ENCODE measurements around the gene GAB2. TPM values are rescaled to one million over a fixed set of nuclear protein-coding genes. Genes with fewer than 3 reads are reported as not detected.

The GAB2 gene
- total RNA-seq, 4 donors from 2014 or later = 22.5 to 32.8 (median 30.1) TPM

DNA sequence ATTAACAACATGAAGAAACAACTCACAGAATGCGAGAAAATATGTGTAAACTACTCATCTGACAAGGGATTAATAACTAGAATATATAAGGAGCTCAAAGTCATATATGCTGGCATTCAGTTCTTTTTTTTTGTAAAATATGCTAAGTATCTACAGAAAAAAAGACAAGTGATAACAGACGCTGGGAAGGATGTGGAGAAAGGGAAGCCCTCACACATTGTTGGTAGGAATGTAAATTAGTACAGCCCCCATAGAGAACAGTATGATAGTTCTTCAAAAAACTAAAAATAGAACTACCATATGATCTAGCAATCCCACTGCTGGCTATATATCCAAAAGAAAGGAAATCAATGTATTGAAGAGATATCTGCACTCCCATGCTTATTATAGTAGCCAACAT lies 13.8 kb downstream of the GAB2 start:
- intact Hi-C loops (cut with DNase I; ENCODE audit: low total_unique reads) = no loop called here
- 72% methylated on average over 2 of the region's 2 CpGs for WGBS, 2 donors
- H3K4me3 ChIP-seq (ENCODE audit: low read depth, poor library complexity, severe bottlenecking) = no peak overlapping the region
- TF ChIP-seq POLR2A (IDR thresholded peaks at IDR 0.05) = no peak
- TF ChIP-seq, protein P1, sequence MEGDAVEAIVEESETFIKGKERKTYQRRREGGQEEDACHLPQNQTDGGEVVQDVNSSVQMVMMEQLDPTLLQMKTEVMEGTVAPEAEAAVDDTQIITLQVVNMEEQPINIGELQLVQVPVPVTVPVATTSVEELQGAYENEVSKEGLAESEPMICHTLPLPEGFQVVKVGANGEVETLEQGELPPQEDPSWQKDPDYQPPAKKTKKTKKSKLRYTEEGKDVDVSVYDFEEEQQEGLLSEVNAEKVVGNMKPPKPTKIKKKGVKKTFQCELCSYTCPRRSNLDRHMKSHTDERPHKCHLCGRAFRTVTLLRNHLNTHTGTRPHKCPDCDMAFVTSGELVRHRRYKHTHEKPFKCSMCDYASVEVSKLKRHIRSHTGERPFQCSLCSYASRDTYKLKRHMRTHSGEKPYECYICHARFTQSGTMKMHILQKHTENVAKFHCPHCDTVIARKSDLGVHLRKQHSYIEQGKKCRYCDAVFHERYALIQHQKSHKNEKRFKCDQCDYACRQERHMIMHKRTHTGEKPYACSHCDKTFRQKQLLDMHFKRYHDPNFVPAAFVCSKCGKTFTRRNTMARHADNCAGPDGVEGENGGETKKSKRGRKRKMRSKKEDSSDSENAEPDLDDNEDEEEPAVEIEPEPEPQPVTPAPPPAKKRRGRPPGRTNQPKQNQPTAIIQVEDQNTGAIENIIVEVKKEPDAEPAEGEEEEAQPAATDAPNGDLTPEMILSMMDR (IDR thresholded peaks at IDR 0.05) = no peak
- DNase-seq (ENCODE audit: low spot score in 2 of 2) = no peak

DNA sequence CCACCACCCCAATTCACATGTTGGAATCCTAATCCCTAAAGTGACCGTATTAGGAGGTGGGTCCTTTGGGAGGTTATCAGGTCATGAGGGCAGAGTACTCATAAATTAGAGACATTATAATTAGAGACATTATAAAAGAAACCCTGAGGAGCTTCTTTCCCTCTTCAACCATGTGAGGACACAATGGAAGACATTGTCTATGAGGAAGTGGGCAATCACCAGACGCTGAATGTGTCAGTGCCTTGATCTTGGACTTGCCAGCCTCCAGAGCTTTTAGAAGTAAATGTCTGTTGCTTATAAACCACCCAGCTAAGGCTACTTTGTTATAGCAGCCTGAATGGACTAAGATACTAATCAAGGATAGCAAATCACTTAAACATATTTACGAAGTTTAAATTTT lies 14.8 kb downstream of the GAB2 start:
- no peak overlapping the region for H3K4me3 ChIP-seq (ENCODE audit: low read depth, poor library complexity, severe bottlenecking)
- WGBS, 2 donors = 93 to 95% methylated on average over 3 of the region's 3 CpGs
- TF ChIP-seq, protein P1 (IDR thresholded peaks at IDR 0.05) = no peak
- TF ChIP-seq POLR2A (IDR thresholded peaks at IDR 0.05) = no peak
- DNase-seq (ENCODE audit: low spot score in 2 of 2) = no peak
- intact Hi-C loops (cut with DNase I; ENCODE audit: low total_unique reads) = no loop called here

DNA sequence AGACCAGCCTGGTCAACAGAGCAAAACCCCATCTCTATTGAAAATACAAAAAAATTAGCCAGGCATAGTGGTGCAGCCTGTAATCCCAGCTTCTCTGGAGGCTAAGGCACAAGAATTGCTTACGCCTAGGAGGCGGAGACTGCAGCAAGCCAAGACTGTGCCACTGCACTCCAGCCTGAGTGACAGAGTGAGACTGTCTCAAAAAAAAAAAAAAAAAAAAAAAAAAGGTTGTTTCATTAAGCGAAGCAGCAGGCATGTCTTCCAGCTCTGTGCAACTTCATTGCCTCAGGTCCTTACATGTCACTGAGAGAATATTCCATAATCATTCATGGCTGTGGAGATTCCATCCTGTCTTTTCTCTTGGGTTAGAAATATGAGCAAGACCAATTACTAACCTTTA lies 16.9 kb downstream of the GAB2 start:
- DNase-seq (ENCODE audit: low spot score in 2 of 2) = no peak
- intact Hi-C loops (cut with DNase I; ENCODE audit: low total_unique reads) = no loop called here
- TF ChIP-seq POLR2A (IDR thresholded peaks at IDR 0.05) = no peak
- TF ChIP-seq, protein P1 (IDR thresholded peaks at IDR 0.05) = no peak
- H3K4me3 ChIP-seq (ENCODE audit: low read depth, poor library complexity, severe bottlenecking) = no peak overlapping the region
- 69 to 89% methylated on average over 3 of the region's 3 CpGs for WGBS, 2 donors

DNA sequence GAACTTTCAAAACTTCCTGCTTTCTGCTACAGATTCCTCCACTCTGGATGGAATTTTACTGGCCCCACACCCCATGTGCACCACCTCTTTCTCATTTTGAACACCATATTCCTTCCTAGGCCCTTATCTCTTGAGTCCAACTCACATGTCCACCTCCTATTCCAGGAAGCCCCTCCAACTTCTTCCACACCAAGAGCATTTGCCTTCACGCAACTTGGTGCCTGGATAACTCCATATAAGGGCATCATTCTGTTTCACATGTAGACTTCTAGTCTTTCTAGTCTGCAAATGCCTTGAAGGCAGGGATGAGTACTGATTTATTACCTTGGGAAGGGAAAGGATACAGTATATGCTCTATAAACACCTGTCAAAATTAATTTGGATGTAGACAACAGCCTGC lies 17.5 kb downstream of the GAB2 start:
- 90 to 94% methylated on average over 1 of the region's 1 CpG for WGBS, 2 donors

DNA sequence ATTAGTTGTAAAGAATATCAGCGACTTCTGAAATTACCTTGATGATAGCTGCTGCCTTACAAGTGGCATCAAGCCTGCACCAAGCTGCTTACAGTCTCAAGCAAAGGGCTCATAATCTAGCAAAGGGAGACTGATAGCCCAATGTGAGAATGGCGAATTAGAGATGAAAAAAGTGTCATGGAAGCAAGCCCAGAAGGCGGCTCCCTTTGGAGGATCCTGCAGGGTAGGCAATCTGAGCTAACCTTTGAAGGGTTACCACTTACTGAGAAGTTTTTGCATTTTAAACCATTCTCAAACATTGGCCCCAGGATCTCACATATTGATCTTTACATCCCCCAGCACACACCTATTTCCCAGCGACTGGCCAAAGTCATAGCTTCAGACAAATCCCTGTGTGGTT lies 18.5 kb downstream of the GAB2 start:
- no peak overlapping the region for H3K4me3 ChIP-seq (ENCODE audit: low read depth, poor library complexity, severe bottlenecking)
- WGBS, 2 donors = 84 to 85% methylated on average over 4 of the region's 4 CpGs
- DNase-seq (ENCODE audit: low spot score in 2 of 2) = no peak
- intact Hi-C loops (cut with DNase I; ENCODE audit: low total_unique reads) = loop anchor here (10.0 kb wide), 1 partner anchor 914 kb away; no protein-coding TSS in a partner anchor
- TF ChIP-seq POLR2A (IDR thresholded peaks at IDR 0.05) = no peak
- TF ChIP-seq, protein P1 (IDR thresholded peaks at IDR 0.05) = no peak

More for the DNA sequence above, 17.5 kb downstream of the GAB2 start:
- no peak for TF ChIP-seq POLR2A (IDR thresholded peaks at IDR 0.05)
- TF ChIP-seq, protein P1 (IDR thresholded peaks at IDR 0.05) = no peak
- H3K4me3 ChIP-seq (ENCODE audit: low read depth, poor library complexity, severe bottlenecking) = no peak overlapping the region
- no peak for DNase-seq (ENCODE audit: low spot score in 2 of 2)
- intact Hi-C loops (cut with DNase I; ENCODE audit: low total_unique reads) = no loop called here

DNA sequence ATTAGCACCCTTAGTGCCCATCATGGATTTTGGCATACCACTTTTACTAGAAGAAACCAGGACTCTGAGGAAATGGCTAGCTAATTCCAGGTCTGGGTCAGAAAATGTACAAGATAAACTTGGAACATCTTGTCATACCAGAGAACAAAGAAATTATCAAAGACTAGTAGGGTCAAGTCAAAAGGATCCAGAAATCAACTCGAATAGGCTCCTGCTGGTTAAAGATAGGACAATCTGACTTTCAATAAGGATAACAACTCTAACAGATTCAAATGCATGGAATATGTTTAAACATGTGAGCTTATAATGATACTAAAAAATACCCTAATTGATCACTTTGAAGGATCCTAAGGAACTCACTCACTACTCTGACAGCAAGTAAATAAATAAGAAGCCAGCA lies 18.9 kb downstream of the GAB2 start:
- no peak for DNase-seq (ENCODE audit: low spot score in 2 of 2)
- intact Hi-C loops (cut with DNase I; ENCODE audit: low total_unique reads) = loop anchor here (10.0 kb wide), 1 partner anchor 914 kb away; no protein-coding TSS in a partner anchor
- no peak overlapping the region for H3K4me3 ChIP-seq (ENCODE audit: low read depth, poor library complexity, severe bottlenecking)
- 83 to 88% methylated on average over 1 of the region's 1 CpG for WGBS, 2 donors
- TF ChIP-seq, protein P1 (IDR thresholded peaks at IDR 0.05) = no peak
- no peak for TF ChIP-seq POLR2A (IDR thresholded peaks at IDR 0.05)

Measured in lower leg skin (tissue), 4 donors.